Testis (tissue), 3 donors: Measurements from ENCODE around the gene KCNK4. TPM values are rescaled to one million over a fixed set of nuclear protein-coding genes. Genes with fewer than 3 reads are reported as not detected.

ENCODE experiments used
- DNase-seq: peaks from one replicate; pipeline ENCODE4 v3.0.0-alpha.2; 2019
- H3K27ac ChIP-seq, 2 donors: fragments of 200-600 bp; sonication (generic); one replicate each; pipeline ENCODE4 v1.5.1; 2019
- H3K27me3 ChIP-seq: fragments of 200-600 bp; sonication (generic); one replicate; pipeline ENCODE4 v1.5.1; 2019
- H3K36me3 ChIP-seq: fragments of 200-600 bp; sonication (generic); one replicate; pipeline ENCODE4 v1.5.1; 2017; ENCODE audit warnings: low read depth; ENCODE audit errors: missing control alignments
- H3K4me1 ChIP-seq: fragments of 200-600 bp; sonication (generic); one replicate; pipeline ENCODE4 v1.5.1; 2019
- H3K4me3 ChIP-seq, 2 donors: fragments of 200-600 bp; sonication (generic); one replicate each; pipeline ENCODE4 v1.5.1; 2017 to 2019
- H3K9me3 ChIP-seq: fragments of 200-600 bp; sonication (generic); one replicate; pipeline ENCODE4 v1.5.1; 2017
- POLR2A ChIP-seq: fragments of 450-650 bp; IDR thresholded peaks from one replicate; pipeline ENCODE4 v1.6.1; 2017; ENCODE audit warnings: antibody characterized with exemption, mild to moderate bottlenecking, moderate library complexity
- WGBS, 2 donors: methylation state at CpG; one replicate each; pipeline ENCODE4 v1.1.5; 2018; 5-methylcytosine and 5-hydroxymethylcytosine counted together
- intact Hi-C: fragments of 100-400 bp; cut with DNase I; formaldehyde crosslinking; loops from one replicate; pipeline ENCODE4 v1.15.1; 2023; ENCODE audit warnings: low total_unique reads
- polyA plus RNA-seq: library from polyadenylated mRNA; stranded (reverse); fragments of 350-450 nt; fragmentation: Illumina TruSeq; extraction: RNeasy Lipid Tissue Mini Kit (QIAGEN cat#74804); gene quantifications from one replicate; pipeline ENCODE4 v1.2.3, GENCODE V29; 2014; ENCODE audit warnings: low read depth, low replicate concordance; ENCODE audit not compliant: insufficient read depth
- total RNA-seq, 2 donors: library from RNA; depleted of rRNA; stranded (reverse); fragments of >200 nt; gene quantifications; one replicate each; pipeline ENCODE4 v1.2.3, GENCODE V29; 2016
- TF ChIP-seq, protein P1 (sequence below), 3 experiments: fragments of 450-650 bp in 2 of 3; fragments of 200-600 bp in 1 of 3; sonication (generic) in 1 of 3; IDR thresholded peaks; one replicate each; pipeline ENCODE4 v1.5.1; 2016 to 2019; ENCODE audit warnings: antibody characterized with exemption in 3 of 3, mild to moderate bottlenecking in 2 of 3, moderate library complexity in 1 of 3

KCNK4 gene
- total and polyA plus RNA-seq, 3 donors from 2014 or later = 0.24 TPM; not detected in 2

DNA sequence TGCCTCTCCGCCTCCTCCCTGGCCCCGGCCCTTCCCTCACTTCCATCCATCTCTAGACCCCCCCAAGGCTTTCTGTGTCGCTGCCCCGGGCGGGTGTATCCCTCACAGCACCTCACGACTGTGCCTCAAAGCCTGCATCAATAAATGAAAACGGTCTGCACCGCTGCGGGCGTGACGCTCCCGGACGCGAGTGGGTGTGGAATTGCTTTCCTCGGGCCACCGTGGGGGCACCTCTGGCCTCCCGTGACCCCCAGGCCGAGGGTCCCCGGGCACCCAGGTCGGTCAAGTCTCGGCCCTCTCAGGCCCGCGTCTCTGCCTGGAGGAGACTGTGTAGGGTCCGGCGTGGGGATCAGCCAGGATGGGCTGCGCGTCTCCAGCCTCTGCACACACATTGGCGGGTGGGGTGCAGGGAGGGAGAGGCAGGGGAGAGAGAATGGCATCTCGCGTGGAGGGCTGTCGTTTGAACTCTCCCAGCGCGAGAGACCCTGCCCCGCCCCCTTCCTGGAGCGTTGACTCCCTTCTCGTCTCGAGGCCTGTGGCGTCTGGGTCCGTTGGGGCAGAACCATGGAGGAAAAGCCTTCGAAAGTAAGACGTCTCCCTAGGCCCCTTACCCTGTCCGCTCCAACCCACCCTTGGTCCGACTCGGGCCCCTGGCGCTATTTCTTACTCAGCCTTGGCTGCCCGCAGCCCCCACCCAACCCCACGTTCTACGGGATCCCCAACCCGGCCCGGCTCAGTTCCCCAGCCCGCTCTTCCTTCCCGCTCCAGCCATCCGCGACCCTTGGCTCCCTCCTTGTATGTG, 8.9 kb downstream of the KCNK4 start, which contains the start of gene CATSPERZ:
CATSPERZ (plus strand) TSS at position 512 of the 802 bp plus-strand sequence; CDS start at position 565, 53 bp downstream.
- peak within 1 kb of the TSS; percentile 32 for H3K4me3 ChIP-seq
- peak within 1 kb of the TSS; percentile 53 to 81 for H3K27ac ChIP-seq
- TF ChIP-seq POLR2A = no peak
- no peaks in the 10 kb centered on the region for H3K36me3 ChIP-seq
- no peaks in the 10 kb centered on the region for H3K9me3 ChIP-seq
- intact Hi-C loops = loop anchor here (10.0 kb wide), 1 partner anchor 95 kb away; the partner anchor contains the start of gene FERMT3
- no peaks in the 10 kb centered on the region for H3K27me3 ChIP-seq
- H3K4me1 ChIP-seq = peaks cover 26% of the 10 kb centered on the region
- no peak for DNase-seq
- 10 to 16% methylated on average over 43 to 54 of the region's 54 CpGs for WGBS, 2 donors

DNA sequence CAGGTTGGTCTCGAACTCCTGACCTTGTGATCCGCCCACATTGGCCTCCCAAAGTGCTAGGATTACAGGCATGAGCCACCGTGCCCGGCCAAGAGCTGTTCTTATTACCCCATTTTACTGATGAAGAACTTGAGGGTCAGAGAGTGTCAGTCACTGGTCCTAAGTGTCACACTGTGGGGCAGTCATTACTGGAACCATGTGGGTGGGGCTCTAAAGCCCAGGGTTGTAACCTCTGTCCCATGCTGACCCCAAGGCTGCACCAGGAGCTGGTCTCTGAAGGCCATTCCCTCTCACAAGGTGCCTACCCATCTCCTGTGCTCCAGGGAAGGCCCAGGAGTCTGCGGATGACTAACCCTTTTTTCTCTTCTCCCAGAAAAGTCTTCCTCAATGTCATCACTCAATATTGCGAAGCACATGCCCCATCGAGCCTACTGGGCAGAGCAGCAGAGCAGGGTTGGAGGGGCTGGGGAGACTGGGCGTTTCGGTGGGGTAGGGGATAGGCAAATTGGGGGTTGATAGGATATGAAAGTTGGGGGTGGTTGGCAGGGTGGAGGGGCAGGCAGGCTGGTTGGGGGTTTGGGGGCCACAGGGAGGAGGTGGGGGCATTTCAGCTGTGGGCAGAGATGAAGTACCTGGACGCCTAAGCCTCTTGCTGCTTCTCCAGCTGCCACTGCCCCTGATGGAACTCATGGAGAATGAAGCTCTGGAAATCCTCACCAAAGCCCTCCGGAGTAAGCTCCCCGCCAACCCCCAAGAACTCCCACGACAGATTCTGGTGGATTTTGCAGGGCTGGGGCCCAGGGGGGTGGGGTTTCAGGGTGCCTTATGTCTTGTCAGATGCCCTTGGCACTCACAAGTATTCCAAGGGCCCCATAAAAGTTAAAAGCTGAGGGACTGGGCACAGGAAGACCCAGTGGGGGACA, 12.3 kb downstream of the KCNK4 start:
- H3K4me1 ChIP-seq = peaks cover 33% of the 10 kb centered on the region
- DNase-seq = no peak
- intact Hi-C loops = no loop called here
- no peaks in the 10 kb centered on the region for H3K36me3 ChIP-seq
- no peaks in the 10 kb centered on the region for H3K27me3 ChIP-seq
- WGBS, 2 donors = 71 to 85% methylated on average over 12 to 13 of the region's 13 CpGs
- H3K4me3 ChIP-seq = no peak overlapping the region
- no peaks in the 10 kb centered on the region for H3K9me3 ChIP-seq
- TF ChIP-seq, protein P1, sequence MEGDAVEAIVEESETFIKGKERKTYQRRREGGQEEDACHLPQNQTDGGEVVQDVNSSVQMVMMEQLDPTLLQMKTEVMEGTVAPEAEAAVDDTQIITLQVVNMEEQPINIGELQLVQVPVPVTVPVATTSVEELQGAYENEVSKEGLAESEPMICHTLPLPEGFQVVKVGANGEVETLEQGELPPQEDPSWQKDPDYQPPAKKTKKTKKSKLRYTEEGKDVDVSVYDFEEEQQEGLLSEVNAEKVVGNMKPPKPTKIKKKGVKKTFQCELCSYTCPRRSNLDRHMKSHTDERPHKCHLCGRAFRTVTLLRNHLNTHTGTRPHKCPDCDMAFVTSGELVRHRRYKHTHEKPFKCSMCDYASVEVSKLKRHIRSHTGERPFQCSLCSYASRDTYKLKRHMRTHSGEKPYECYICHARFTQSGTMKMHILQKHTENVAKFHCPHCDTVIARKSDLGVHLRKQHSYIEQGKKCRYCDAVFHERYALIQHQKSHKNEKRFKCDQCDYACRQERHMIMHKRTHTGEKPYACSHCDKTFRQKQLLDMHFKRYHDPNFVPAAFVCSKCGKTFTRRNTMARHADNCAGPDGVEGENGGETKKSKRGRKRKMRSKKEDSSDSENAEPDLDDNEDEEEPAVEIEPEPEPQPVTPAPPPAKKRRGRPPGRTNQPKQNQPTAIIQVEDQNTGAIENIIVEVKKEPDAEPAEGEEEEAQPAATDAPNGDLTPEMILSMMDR (IDR thresholded peaks at IDR 0.05) = no peak
- TF ChIP-seq POLR2A = no peak
- H3K27ac ChIP-seq = peak overlapping the region; percentile 76 to 95

DNA sequence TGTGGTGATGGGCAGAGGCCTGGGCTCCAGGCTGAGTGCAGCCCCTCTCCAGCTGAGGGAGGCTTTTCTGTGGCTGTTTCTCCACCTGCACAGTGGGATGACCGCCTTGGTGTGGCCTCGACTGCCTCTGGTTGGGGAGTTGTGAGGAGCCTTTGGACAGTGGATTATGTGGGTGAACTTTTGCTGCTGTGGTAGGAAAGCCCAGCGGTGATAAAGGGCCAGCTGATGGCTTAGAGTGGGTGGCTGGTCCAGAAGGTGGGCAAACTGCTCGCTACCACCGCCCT, 12.9 kb downstream of the KCNK4 start:
- Histone ChIP-seq H3K27me3 (no peaks in the 10 kb centered on the region), H3K4me3 (peak overlapping the region; percentile 67 to 74), H3K27ac (peak overlapping the region; percentile 76 to 95), H3K36me3 (no peaks in the 10 kb centered on the region), H3K4me1 (peaks cover 33% of the 10 kb centered on the region), H3K9me3 (no peaks in the 10 kb centered on the region)
- intact Hi-C loops = no loop called here
- 47% methylated on average over 5 of the region's 5 CpGs; no CpG with 5 or more reads in 1 of the 2 donors for WGBS, 2 donors
- DNase-seq = no peak
- TF ChIP-seq, protein P1 (IDR thresholded peaks at IDR 0.05) = no peak
- TF ChIP-seq POLR2A = no peak

DNA sequence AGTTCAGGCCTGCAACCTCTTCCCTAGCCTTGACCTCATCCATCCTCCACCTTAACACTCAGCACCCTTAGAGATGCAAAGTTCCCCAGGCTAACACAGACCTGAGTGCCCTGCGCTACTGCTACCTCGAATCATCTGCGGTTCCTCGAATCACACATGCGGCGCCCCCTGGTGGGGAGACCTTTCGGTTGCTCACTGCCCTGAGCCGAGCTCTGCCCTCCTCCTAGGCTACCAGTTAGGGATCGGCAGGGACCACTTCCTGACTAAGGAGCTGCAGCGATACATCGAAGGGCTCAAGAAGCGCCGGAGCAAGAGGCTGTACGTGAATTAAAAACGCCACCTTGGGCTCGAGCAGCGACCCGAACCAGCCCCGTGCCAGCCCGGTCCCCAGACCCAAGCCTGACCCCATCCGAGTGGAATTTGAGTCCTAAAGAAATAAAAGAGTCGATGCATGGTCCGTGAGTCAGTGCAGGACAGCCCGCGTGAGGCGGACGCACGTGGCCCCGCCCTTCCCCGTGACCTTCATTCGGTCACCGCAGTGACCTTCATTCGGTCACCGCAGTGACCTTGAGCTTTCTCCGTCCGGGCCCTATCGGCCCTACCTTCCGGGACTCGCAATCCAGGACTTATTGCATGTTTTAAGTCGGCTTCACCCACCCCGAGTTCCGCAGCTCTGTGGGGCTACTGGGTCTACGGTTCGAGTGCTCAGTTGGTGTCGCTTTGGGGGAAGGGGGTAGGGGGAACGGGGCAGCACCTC, 13.4 kb downstream of the KCNK4 start:
- peak overlapping the region; percentile 67 to 74 for H3K4me3 ChIP-seq
- H3K4me1 ChIP-seq = peaks cover 27% of the 10 kb centered on the region
- intact Hi-C loops = no loop called here
- 1% methylated on average over 37 to 46 of the region's 46 CpGs for WGBS, 2 donors
- H3K9me3 ChIP-seq = no peaks in the 10 kb centered on the region
- TF ChIP-seq, protein P1 (IDR thresholded peaks at IDR 0.05) = peak; percentile 80 to 90 (median 90)
- TF ChIP-seq POLR2A = no peak
- no peaks in the 10 kb centered on the region for H3K27me3 ChIP-seq
- peak overlapping the region; percentile 76 to 95 for H3K27ac ChIP-seq
- peak; percentile 97 for DNase-seq
- H3K36me3 ChIP-seq = no peaks in the 10 kb centered on the region
